ENCODE data around the gene STRIT1. TPM values are rescaled to one million over a fixed set of nuclear protein-coding genes. Genes with fewer than 3 reads are reported as not detected.

The STRIT1 gene
- total RNA-seq, 1 donor, result not detected

GRCh38 chr3:155296413-155296812 lies 2.9 kb upstream of the STRIT1 start:
- TF ChIP-seq CTCF (IDR thresholded peaks at IDR 0.05; ENCODE audit: insufficient read depth, low read length), result no peak
- DNase-seq (ENCODE audit: low read depth), result no peak

DNA sequence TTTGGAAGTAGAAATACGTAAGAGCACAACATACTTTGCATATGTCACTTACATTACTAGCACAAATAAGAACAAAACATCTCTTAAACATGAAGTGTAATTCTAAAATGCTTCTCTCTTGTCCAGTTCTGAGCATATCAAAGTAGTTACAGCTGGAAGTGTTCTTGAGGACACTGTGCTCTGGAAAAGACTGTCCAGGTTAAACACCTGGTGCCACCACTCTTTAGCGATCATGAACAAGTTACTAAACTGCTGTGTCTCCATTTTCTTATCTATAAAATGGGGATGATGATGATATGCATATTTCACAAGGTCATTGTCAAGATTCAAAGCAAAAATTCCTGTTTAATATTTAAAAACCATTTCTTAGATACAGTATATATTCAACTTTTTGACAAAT lies 790 bp downstream of the STRIT1 start:
- no peak for TF ChIP-seq CTCF (IDR thresholded peaks at IDR 0.05; ENCODE audit: insufficient read depth, low read length)
- no peak overlapping the region for H3K4me3 ChIP-seq (ENCODE audit: low read depth, low read length)
- no peak for DNase-seq (ENCODE audit: low read depth)

More at GRCh38 chr3:155296413-155296812, 2.9 kb upstream of the STRIT1 start:
- H3K4me3 ChIP-seq (ENCODE audit: low read depth, low read length), result no peak overlapping the region

DNA sequence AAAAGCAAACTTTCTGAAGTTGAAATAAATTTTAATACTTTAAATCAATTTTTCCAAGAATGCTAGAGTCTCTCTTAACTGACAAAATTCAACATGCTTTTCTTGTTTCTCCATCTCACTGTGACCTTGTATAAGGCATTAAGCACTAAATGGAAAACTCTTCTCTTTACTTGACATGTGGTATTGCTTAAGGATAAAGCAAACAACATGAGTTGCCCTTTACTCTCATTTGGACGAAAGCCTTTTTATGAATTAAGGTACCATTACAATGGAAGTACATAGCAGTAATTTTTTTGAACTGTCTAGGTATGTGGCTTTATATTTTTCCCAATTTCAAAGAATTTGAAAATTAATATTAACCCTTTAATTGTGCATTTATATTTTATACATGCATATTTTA lies 1.4 kb downstream of the STRIT1 start:
- no peak overlapping the region for H3K4me3 ChIP-seq (ENCODE audit: low read depth, low read length)
- DNase-seq (ENCODE audit: low read depth), result peak; percentile 52
- TF ChIP-seq CTCF (IDR thresholded peaks at IDR 0.05; ENCODE audit: insufficient read depth, low read length), result no peak

DNA sequence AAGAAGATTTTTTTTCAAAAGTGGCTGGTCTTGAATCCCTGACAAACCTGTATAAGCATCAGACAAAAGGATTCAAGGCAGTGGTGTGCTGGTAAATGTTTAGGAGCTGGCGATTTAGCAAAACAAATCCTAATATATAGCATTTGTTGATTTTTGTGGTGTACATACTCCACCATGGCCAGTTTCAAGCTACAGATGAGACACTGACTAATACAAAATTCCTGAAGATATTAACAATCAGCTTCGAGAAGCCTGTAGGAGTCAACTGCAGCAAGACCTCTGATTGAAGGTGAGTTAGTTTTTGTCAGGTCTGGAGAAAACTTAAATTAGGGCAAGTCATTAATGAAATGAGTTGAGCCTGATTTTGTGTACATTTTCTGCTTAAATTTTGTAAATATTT lies 6.7 kb downstream of the STRIT1 start:
- no peak for TF ChIP-seq CTCF (IDR thresholded peaks at IDR 0.05; ENCODE audit: insufficient read depth, low read length)
- no peak overlapping the region for H3K4me3 ChIP-seq (ENCODE audit: low read depth, low read length)
- DNase-seq (ENCODE audit: low read depth), result no peak

DNA sequence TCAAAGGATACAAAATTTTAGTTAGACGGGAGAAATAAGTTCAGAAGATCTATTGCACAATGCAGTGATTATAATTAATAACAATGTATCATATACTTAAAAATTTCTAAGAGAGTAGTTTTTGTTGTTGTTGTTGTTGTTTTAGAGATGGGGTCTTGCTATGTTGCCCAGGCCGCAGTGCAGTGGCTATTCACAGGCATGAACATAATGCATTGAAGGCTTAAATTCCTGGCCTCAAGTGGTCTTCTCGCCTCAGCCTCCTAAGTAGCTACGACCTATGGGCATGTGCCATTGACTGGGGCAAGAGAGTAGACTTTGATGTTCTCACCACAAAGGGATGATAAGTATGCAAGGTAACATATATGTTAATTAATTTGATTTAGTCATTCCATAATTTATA lies 7.5 kb downstream of the STRIT1 start:
- no peak for TF ChIP-seq CTCF (IDR thresholded peaks at IDR 0.05; ENCODE audit: insufficient read depth, low read length)
- DNase-seq (ENCODE audit: low read depth), result no peak

DNA sequence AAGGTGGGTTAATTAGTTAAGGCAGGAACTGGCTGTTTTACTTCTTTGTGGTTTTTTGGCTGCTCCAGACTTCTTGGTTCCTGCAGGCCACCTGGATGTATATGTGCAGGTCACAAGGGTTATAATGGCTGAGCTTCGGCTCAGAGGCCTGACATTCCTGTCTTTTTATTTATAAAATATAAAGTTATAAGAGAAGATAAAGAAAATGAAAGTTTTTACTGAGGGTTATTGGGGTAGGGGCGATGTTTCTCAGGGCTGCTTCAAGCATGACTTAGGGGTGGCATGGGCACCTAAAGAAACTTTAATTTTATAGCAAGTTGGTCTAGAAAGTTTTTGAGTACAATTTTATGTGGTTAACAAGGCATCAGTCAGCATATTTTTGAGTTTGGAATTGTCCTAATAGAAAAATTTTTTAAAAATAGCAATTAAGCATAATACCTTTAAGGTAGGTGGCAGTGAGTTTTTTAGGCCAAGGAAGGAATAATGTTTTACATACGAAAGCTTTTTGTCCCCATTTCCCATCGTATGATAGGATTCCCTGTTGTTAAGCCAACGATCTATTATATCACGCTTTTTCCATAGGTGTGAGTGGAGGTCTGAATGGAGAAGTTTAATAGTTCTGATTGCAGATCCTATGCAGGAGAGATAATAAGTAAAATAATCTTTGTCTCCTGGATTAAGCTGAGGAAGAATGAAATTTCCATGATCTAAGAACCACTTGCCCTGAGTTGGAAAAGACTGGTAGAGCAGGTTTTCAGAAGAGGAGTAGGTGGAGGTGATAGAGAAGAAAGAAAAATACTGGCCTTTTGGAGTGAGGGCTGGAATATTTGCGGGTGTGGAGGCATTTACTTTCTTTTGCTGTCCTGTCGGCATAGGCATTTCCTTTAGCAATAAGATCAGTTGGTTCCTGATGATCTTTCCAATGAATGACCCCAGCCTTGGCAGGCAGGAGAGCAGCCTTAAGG lies 10.1 kb downstream of the STRIT1 start:
- DNase-seq (ENCODE audit: low read depth), result no peak
- no peak overlapping the region for H3K4me3 ChIP-seq (ENCODE audit: low read depth, low read length)
- TF ChIP-seq CTCF (IDR thresholded peaks at IDR 0.05; ENCODE audit: insufficient read depth, low read length), result no peak

More for the DNA sequence above, 7.5 kb downstream of the STRIT1 start:
- no peak overlapping the region for H3K4me3 ChIP-seq (ENCODE audit: low read depth, low read length)

Data from fibroblast of the aortic adventitia (primary cell).